ENCODE measurements around the gene KCNN3.

Gene KCNN3

GRCh38 chr1:154843636-154844296, 26.3 kb downstream of the KCNN3 start:
- H3K27ac ChIP-seq: no peak overlapping the region
- TF ChIP-seq, protein P1, sequence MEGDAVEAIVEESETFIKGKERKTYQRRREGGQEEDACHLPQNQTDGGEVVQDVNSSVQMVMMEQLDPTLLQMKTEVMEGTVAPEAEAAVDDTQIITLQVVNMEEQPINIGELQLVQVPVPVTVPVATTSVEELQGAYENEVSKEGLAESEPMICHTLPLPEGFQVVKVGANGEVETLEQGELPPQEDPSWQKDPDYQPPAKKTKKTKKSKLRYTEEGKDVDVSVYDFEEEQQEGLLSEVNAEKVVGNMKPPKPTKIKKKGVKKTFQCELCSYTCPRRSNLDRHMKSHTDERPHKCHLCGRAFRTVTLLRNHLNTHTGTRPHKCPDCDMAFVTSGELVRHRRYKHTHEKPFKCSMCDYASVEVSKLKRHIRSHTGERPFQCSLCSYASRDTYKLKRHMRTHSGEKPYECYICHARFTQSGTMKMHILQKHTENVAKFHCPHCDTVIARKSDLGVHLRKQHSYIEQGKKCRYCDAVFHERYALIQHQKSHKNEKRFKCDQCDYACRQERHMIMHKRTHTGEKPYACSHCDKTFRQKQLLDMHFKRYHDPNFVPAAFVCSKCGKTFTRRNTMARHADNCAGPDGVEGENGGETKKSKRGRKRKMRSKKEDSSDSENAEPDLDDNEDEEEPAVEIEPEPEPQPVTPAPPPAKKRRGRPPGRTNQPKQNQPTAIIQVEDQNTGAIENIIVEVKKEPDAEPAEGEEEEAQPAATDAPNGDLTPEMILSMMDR (conservative IDR thresholded peaks at IDR 0.05): no peak

DNA sequence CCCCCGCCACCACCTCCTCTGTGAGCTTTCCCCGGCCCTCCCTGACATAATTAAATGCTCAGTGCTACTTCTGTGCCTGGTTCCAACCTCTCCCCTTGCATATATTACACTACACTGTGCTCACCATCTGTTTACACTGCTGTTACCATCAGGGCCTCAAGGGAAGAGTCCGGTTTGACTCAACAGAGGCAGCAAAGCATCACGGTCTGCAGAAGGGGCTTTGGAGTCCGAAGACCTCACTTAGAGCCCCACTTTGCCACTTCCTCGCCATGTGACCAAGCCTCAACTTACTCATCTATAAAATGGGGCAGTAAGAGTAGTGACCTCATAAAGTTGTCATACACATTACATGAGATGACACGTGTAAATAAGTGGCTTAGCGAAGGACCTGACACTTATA, 27.4 kb downstream of the KCNN3 start:
- TF ChIP-seq, protein P1 (conservative IDR thresholded peaks at IDR 0.05): no peak
- H3K27ac ChIP-seq: no peak overlapping the region

- H3K27ac ChIP-seq: peak overlapping the region; percentile 66
- TF ChIP-seq, protein P1 (conservative IDR thresholded peaks at IDR 0.05): no peak
Observed at GRCh38 chr1:154841384-154841783, 28.7 kb downstream of the KCNN3 start.

- peak overlapping the region; percentile 66 for H3K27ac ChIP-seq
- TF ChIP-seq, protein P1 (conservative IDR thresholded peaks at IDR 0.05): no peak
Observed at GRCh38 chr1:154840269-154841176, 29.6 kb downstream of the KCNN3 start.

DNA sequence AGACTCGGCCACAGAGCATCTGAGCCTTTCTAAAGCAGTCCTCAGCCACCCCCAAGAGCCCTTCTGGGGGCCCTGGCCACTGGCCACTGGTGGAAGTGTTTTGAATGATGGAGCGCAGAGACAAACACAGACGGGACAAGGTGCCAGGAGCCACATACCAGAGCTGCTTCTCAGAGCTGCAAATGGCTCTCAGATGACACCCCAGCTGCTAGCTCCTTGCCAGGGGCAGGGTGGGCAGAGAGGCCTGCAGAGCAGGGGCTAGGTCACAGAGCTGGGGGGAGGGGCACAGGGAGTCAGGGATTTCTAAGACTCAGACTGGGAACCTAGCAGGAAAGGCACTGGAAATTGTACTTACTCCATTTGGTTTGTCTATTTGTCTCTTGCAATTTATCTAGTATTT, 30.4 kb downstream of the KCNN3 start:
- peak overlapping the region; percentile 66 for H3K27ac ChIP-seq
- TF ChIP-seq, protein P1 (conservative IDR thresholded peaks at IDR 0.05): no peak

GRCh38 chr1:154838988-154839387, 31.1 kb downstream of the KCNN3 start:
- H3K27ac ChIP-seq: no peak overlapping the region
- TF ChIP-seq, protein P1 (conservative IDR thresholded peaks at IDR 0.05): no peak

GRCh38 chr1:154838461-154838860, 31.6 kb downstream of the KCNN3 start:
- no peak overlapping the region for H3K27ac ChIP-seq
- TF ChIP-seq, protein P1 (conservative IDR thresholded peaks at IDR 0.05): no peak

Data from VCaP (cell line).